Spinal cord (tissue), 10 donors: ENCODE measurements around the gene WDR17. TPM values are rescaled to one million over a fixed set of nuclear protein-coding genes. Genes with fewer than 3 reads are reported as not detected.

Experiments used
- DNase-seq, 6 donors: peaks; one replicate each; pipeline versions ENCODE4 v3.0.0 to v3.0.0-alpha.2; 2013 to 2015; ENCODE audit warnings: low spot score in 6 of 6, low read depth in 4 of 6
- H3K27ac ChIP-seq: one replicate; pipeline ENCODE4 v1.5.1; 2013; ENCODE audit warnings: low read depth, low read length, control low read depth
- H3K27me3 ChIP-seq: one replicate; pipeline ENCODE4 v1.6.1; 2013; ENCODE audit warnings: low read length; ENCODE audit not compliant: control insufficient read depth, insufficient read depth
- H3K36me3 ChIP-seq: one replicate; pipeline ENCODE4 v1.6.1; 2013; ENCODE audit warnings: low read length; ENCODE audit not compliant: control insufficient read depth, insufficient read depth
- H3K4me1 ChIP-seq: one replicate; pipeline ENCODE4 v1.6.1; 2013; ENCODE audit warnings: low read length; ENCODE audit not compliant: control insufficient read depth, insufficient read depth
- H3K4me3 ChIP-seq: one replicate; pipeline ENCODE4 v1.5.1; 2013; ENCODE audit warnings: low read depth, low read length, control low read depth
- H3K9me3 ChIP-seq: one replicate; pipeline ENCODE4 v1.6.1; 2013; ENCODE audit warnings: low read length; ENCODE audit not compliant: control insufficient read depth, insufficient read depth
- WGBS: methylation state at CpG from one replicate; pipeline ENCODE4 v1.1.5; 2013; ENCODE audit warnings: missing lambda C conversion rate; ENCODE audit not compliant: insufficient coverage; 5-methylcytosine and 5-hydroxymethylcytosine counted together
- long read RNA-seq, 4 donors: transcript quantifications; one replicate each; lab custom pipeline, GENCODE V29; 2026
- polyA plus RNA-seq, 2 donors: library from polyadenylated mRNA; unstranded; fragments of 120-200 nt; gene quantifications; one replicate each; pipeline ENCODE4 v1.2.1, GENCODE V29; 2013; ENCODE audit not compliant: insufficient read length in 2 of 2
- total RNA-seq, 2 donors: library from RNA; depleted of rRNA in 1 of 2; stranded (reverse); fragments of 120-200 nt in 1 of 2; fragments of >200 nt in 1 of 2; gene quantifications; one replicate each; pipeline versions ENCODE4 v1.2.3 to v1.2.4, GENCODE V29; 2013 to 2014
- donor health status: healthy.

Gene WDR17
- 10 to 100 TPM; 20.3 to 42.5 TPM for total RNA-seq
- polyA plus RNA-seq = 10 to 100 TPM; 26.2 to 30.3 TPM
- long read RNA-seq, donor 1, full-length matches to known transcripts = 1 of 12 reads
- long read RNA-seq, donor 1, partial matches to known transcripts = 11 of 12 reads
- long read RNA-seq, donor 1, other reads (novel, unspliced or antisense) = 0 of 12 reads
- long read RNA-seq, donor 2, full-length matches to known transcripts = 1 of 1 reads
- long read RNA-seq, donor 2, partial matches to known transcripts = 0 of 1 reads
- long read RNA-seq, donor 2, other reads (novel, unspliced or antisense) = 0 of 1 reads
- long read RNA-seq, donor 3, full-length matches to known transcripts = 1 of 1 reads
- long read RNA-seq, donor 3, partial matches to known transcripts = 0 of 1 reads
- long read RNA-seq, donor 3, other reads (novel, unspliced or antisense) = 0 of 1 reads
- long read RNA-seq, donor 4 = 0 reads

DNA sequence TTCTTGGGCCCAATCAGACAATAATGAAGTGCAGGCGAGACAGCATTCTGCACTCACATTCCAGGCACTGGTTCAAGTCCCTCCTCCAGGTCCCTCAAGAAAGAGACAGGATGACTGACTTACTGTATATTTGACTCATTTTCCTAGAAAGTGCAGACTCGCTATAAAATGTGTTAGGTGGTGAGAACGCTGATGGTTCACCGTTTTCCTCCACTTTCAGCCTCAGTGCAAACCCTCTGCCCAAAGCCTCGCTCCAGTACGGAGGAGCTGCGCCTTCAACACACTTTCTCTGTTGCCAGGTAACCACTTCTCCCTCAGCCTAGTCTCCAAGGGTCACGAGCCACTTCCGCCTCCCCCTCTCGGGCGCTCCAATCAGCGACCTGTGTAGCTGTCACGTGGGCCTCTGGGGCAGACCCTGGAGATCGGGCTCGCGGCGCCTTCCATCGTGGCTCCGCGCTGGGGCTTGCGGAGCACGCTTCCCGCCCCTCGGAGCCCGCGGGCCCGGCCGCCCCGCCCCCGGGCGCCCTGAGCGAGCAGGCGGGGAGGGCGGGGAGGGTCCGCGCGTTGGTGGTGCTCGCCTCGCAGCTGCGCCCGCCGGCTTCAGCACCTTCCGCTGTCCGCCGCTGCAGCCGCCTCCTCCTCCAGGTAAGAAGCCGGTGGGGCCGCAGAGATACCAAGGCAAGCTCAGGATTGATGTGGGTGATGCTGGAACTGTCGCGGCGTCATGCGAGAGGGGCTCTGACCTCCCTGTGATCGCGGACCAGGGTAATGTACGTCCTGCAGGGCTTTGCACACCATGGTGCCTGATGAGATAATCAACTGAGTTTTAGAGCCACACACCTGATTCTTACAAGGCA lies at the start of gene WDR17:
Gene WDR17, plus strand, starts transcription at position 407 of the 857 bp plus-strand sequence. CDS start 45,740 bp downstream, outside the sequence.
- WGBS = under 1% methylated on average over 53 of the region's 55 CpGs
- H3K27me3 ChIP-seq = no peaks in the 10 kb centered on the region
- H3K36me3 ChIP-seq = no peaks in the 10 kb centered on the region
- no peaks in the 10 kb centered on the region for H3K4me1 ChIP-seq
- peak; percentile 82 to 99 (median 90) for DNase-seq
- peak within 1 kb of the TSS; percentile 75 for H3K27ac ChIP-seq
- peak within 1 kb of the TSS; percentile 77 for H3K4me3 ChIP-seq
- no peaks in the 10 kb centered on the region for H3K9me3 ChIP-seq

DNA sequence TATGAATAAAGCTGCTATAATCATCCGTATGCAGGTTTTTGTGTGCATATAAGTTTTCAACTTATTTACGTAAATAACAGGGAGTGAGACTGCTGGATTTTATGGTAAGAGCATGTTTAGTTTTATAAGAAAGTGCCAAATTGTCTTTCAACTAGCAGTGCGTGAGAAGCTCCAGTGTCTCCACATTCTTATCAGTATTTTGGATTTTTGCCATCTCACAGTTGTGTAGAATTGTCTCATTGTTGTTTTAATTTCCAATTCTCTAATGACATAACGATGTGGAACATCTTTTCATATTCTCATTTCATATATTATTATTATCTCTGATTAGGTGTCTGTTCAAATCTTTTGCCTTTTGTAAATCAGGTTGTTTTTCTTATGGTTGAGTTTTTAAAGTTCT lies 49.0 kb upstream of the WDR17 start:
- H3K27me3 ChIP-seq = no peaks in the 10 kb centered on the region
- H3K36me3 ChIP-seq = no peaks in the 10 kb centered on the region
- no peak overlapping the region for H3K27ac ChIP-seq
- WGBS = 100% methylated on average over 1 of the region's 4 CpGs
- H3K9me3 ChIP-seq = no peaks in the 10 kb centered on the region
- DNase-seq = no peak
- no peak overlapping the region for H3K4me3 ChIP-seq
- no peaks in the 10 kb centered on the region for H3K4me1 ChIP-seq

DNA sequence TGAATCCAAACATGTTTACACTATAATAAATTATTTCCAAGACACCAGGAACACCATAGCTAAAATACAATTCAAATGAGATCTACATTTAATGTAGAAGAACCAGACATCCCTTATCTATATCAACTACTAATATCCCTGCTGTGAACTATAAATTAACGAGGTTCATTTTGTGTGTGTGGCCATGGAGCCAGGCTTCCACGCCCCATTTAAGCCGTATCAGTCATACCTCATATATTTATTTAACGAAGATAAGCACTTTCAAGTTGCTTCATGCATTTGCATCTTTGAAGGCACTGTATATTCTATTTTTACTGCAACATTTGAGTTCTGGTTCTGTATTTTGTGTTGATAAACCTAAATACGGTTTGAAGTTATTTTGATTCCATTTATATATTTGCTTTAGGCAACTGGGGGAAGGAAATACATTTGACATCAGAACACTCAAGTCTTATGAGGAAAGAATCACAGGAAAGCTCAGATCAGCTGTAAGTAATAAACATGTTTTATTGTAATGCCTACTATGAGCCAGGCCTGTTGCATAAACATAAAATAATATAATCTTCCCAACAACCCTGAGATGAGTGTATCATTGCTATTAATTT lies 45.1 kb upstream of the WDR17 start:
- H3K4me1 ChIP-seq = no peaks in the 10 kb centered on the region
- H3K27me3 ChIP-seq = no peaks in the 10 kb centered on the region
- no peak overlapping the region for H3K27ac ChIP-seq
- no peaks in the 10 kb centered on the region for H3K36me3 ChIP-seq
- WGBS = no CpG with 5 or more reads among the region's 5 CpGs
- DNase-seq = no peak
- no peak overlapping the region for H3K4me3 ChIP-seq
- no peaks in the 10 kb centered on the region for H3K9me3 ChIP-seq

DNA sequence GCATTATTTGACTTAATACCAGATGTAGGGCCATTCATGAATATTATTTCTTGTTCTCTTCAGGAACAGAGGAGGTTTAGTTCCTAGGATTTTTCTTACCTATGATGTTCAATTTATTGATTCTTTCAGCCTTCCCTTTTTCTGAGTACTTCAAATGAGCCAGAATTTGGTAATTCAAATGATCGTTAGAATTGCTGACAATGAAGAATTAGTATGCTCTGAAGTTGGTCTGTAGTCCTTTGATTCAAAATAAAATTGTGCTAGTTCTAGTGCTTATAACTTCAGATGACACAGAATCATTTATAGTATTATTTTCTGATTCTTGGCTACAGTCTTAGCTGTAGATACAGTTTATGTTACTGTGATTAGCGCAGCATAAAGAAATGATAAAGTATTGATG lies 35.2 kb upstream of the WDR17 start:
- no peaks in the 10 kb centered on the region for H3K27me3 ChIP-seq
- H3K27ac ChIP-seq = no peak overlapping the region
- H3K4me1 ChIP-seq = no peaks in the 10 kb centered on the region
- H3K4me3 ChIP-seq = no peak overlapping the region
- no peak for DNase-seq
- no peaks in the 10 kb centered on the region for H3K9me3 ChIP-seq
- 60% methylated on average over 1 of the region's 2 CpGs for WGBS
- no peaks in the 10 kb centered on the region for H3K36me3 ChIP-seq

DNA sequence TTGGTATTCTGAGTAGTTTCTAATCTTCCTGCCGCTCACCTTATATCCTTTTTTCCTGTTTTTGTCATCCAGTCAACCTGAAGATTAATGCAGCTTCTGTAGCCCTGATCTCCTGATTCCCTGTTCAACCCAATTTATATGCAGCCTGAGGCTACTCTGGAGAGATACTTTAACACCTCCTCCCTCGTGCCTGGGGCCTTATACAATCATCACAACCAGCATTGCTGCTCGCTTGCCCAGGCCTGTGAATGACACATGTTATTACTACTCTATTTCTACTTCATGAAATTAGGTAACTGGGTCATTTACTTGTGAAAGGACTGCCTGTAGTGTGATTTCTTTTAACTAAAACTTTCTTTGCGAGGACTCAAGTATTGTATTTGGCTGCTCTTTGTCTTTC lies 33.7 kb upstream of the WDR17 start:
- Histone ChIP-seq H3K9me3 (no peaks in the 10 kb centered on the region), H3K4me1 (no peaks in the 10 kb centered on the region), H3K36me3 (no peaks in the 10 kb centered on the region), H3K4me3 (no peak overlapping the region), H3K27me3 (no peaks in the 10 kb centered on the region), H3K27ac (no peak overlapping the region)
- WGBS = 0% methylated on average over 1 of the region's 4 CpGs
- DNase-seq = no peak

DNA sequence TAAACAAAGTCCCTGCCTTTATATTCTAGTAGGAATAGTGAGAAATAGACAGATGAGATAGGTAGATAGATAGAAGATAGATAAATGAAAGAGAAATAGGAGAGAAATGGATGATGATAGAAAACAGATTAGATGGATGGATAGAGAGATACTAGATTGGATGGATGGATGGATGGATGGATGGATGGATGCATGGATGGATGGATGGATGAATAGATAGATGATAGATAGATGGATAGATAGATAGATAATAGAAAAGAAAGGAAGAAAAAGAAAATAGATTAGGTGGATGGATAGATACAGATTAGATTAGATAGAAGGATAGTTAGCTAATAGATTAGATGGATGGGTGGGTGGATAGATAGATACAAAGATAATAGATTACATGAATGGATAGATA lies 33.2 kb upstream of the WDR17 start:
- H3K36me3 ChIP-seq = no peaks in the 10 kb centered on the region
- DNase-seq = no peak
- H3K4me3 ChIP-seq = no peak overlapping the region
- H3K9me3 ChIP-seq = no peaks in the 10 kb centered on the region
- no peaks in the 10 kb centered on the region for H3K4me1 ChIP-seq
- H3K27me3 ChIP-seq = no peaks in the 10 kb centered on the region
- no peak overlapping the region for H3K27ac ChIP-seq

- Histone ChIP-seq H3K4me3 (no peak overlapping the region), H3K27me3 (no peaks in the 10 kb centered on the region), H3K4me1 (no peaks in the 10 kb centered on the region), H3K36me3 (no peaks in the 10 kb centered on the region), H3K9me3 (no peaks in the 10 kb centered on the region), H3K27ac (no peak overlapping the region)
- peak; percentile 42 to 89 (median 53) for DNase-seq
- WGBS = no CpG with 5 or more reads among the region's 1 CpG
Measured at GRCh38 chr4:176034499-176034898, 31.1 kb upstream of the WDR17 start.

DNA sequence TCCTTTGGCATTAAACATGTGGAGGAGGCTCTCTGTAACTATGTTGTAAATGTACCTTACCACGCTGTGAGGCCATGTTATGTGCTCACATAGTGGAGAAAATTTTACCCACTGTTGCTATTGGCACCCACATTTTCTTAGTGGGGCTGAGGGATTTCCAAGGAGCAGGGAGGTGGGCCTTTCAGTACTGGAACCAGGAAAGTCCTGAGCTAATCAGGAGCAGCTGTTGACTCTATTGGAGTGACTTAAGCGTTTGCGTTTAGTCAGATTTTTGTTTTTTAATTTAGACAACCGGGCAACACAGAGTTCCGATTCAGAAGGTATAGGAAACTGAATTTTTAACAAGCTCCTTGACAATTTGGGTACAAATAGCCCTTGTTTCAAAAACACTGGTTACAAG lies 30.7 kb upstream of the WDR17 start:
- Histone ChIP-seq H3K4me3 (no peak overlapping the region), H3K27ac (no peak overlapping the region), H3K9me3 (no peaks in the 10 kb centered on the region), H3K36me3 (no peaks in the 10 kb centered on the region), H3K4me1 (no peaks in the 10 kb centered on the region), H3K27me3 (no peaks in the 10 kb centered on the region)
- 57% methylated on average over 2 of the region's 5 CpGs for WGBS
- peak in 1 of 6 donors; percentile 9 for DNase-seq

DNA sequence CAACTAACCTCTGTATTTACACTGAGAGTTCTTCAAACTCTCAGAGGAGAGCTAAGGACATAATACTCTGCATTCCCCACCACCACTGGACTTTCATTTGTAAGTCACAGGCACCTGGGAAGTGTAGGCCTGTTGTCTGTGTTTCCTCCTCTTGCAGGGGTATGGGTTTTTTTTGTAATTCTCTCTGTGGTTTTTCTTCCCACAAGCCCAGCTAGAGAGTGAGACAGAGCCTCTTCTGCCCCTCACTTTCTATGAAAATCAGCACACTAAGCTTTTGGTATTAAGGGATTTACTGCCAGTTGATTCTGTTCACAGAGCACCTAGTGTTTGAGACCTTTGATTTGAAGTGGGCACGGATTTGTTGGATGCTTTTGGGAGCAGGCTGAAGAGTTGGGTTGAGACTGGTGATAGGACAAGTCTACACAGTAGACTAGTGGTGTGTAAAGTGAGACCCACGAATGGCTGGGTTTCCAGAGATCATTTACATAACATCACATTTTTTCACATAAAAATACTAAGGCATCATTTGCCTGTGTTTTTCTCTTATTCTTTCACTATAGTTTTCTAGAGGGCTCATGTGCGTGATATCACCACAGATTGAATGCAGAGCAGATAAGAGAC lies 28.9 kb upstream of the WDR17 start:
- no CpG with 5 or more reads among the region's 3 CpGs for WGBS

More for the DNA sequence above, 28.9 kb upstream of the WDR17 start:
- Histone ChIP-seq H3K4me1 (no peaks in the 10 kb centered on the region), H3K27ac (no peak overlapping the region), H3K4me3 (no peak overlapping the region), H3K36me3 (no peaks in the 10 kb centered on the region), H3K9me3 (no peaks in the 10 kb centered on the region), H3K27me3 (no peaks in the 10 kb centered on the region)
- no peak for DNase-seq
